RWPE1 (cell line): ENCODE data around the gene KCNMA1.

Experiments used
- CTCF ChIA-PET: fragments of 350-600 bp; sonication (Branson Sonifier 250); formaldehyde crosslinking; extraction: SDS; loops from one replicate; lab custom pipeline; 2021; lab: Yijun Ruan, JAX
- POLR2A ChIA-PET: fragments of 400-600 bp; formaldehyde crosslinking; extraction: SDS; loops from one replicate; lab custom pipeline; 2020; ENCODE audit warnings: antibody characterized with exemption; ENCODE audit not compliant: low non-redundant PET; lab: Yijun Ruan, JAX
- DNase-seq: peaks from one replicate; pipeline ENCODE4 v3.0.0; 2012; ENCODE audit warnings: low spot score
- H3K27ac ChIP-seq: fragments of 450-650 bp; 2 replicates; pipeline ENCODE4 v1.5.1; 2017
- CTCF ChIP-seq: fragments of 450-650 bp; conservative IDR thresholded peaks from 2 replicates; pipeline ENCODE4 v1.5.1; 2017; ENCODE audit warnings: low read depth, mild to moderate bottlenecking

Gene KCNMA1

GRCh38 chr10:77643795-77644468 lies 6.3 kb upstream of the KCNMA1 start:
- peak; percentile 39 for TF ChIP-seq CTCF
- ChIA-PET CTCF (interaction anchor here (0.6 to 1.5 kb wide), 5 partner anchors 19 to 478 kb away, joined by 3 to 5 read pairs (median 3); no protein-coding TSS in a partner anchor), POLR2A (no interaction called here)
- DNase-seq = peak; percentile 46
- H3K27ac ChIP-seq = no peak overlapping the region

GRCh38 chr10:77641788-77642397 lies 4.3 kb upstream of the KCNMA1 start:
- H3K27ac ChIP-seq = no peak overlapping the region
- DNase-seq = peak; percentile 77
- ChIA-PET CTCF (interaction anchor here (0.6 to 3.1 kb wide), 10 partner anchors 21 to 473 kb away, joined by 3 to 16 read pairs (median 4); no protein-coding TSS in a partner anchor), POLR2A (no interaction called here)
- TF ChIP-seq CTCF = peak; percentile 82

- H3K27ac ChIP-seq = no peak overlapping the region
- DNase-seq = no peak
- ChIA-PET POLR2A (no interaction called here), CTCF (interaction anchor here (0.6 to 3.1 kb wide), 11 partner anchors 21 to 472 kb away, joined by 3 to 16 read pairs (median 4); no protein-coding TSS in a partner anchor)
- TF ChIP-seq CTCF = no peak
These were observed 3.7 kb upstream of the KCNMA1 start for GRCh38 chr10:77641344-77641743.

GRCh38 chr10:77640167-77640566 lies 2.6 kb upstream of the KCNMA1 start:
- ChIA-PET CTCF (interaction anchor here (1.2 to 3.1 kb wide), 3 partner anchors 72 to 471 kb away, joined by 3 to 16 read pairs (median 4); no protein-coding TSS in a partner anchor), POLR2A (no interaction called here)
- no peak overlapping the region for H3K27ac ChIP-seq
- no peak for TF ChIP-seq CTCF
- DNase-seq = no peak

- TF ChIP-seq CTCF = no peak
- DNase-seq = no peak
- no peak overlapping the region for H3K27ac ChIP-seq
- POLR2A ChIA-PET = no interaction called here
- CTCF ChIA-PET = interaction anchor here (0.5 to 3.1 kb wide), 2 partner anchors 72 to 246 kb away, joined by 3 to 16 read pairs; no protein-coding TSS in a partner anchor
These were observed 2.1 kb upstream of the KCNMA1 start for GRCh38 chr10:77639756-77640155.

- peak overlapping the region; percentile 67 for H3K27ac ChIP-seq
- CTCF ChIA-PET = interaction anchor here (0.6 to 3.1 kb wide), 6 partner anchors 73 to 466 kb away, joined by 3 to 16 read pairs (median 4); no protein-coding TSS in a partner anchor
- POLR2A ChIA-PET = no interaction called here
- no peak for TF ChIP-seq CTCF
- no peak for DNase-seq
These were observed 903 bp upstream of the KCNMA1 start for GRCh38 chr10:77638321-77639101.
